Keratinocyte (primary cell): Measurements from ENCODE around the gene ZNF839. TPM values are rescaled to one million over a fixed set of nuclear protein-coding genes. Genes with fewer than 3 reads are reported as not detected.

Source experiments
- DNase-seq: peaks from one replicate; pipeline ENCODE4 v3.0.0-alpha.2; 2011; ENCODE audit warnings: low read depth, missing footprints, low spot score
- FAIRE-seq: peaks from 2 replicates; lab custom pipeline; 2011; peaks lifted over from hg19 to GRCh38; lab: Jason Lieb, UNC
- H2AFZ ChIP-seq: 2 replicates; pipeline ENCODE4 v1.6.0; 2012; ENCODE audit warnings: low read length, control low read depth, inconsistent platforms; ENCODE audit not compliant: control insufficient read depth
- H3K27ac ChIP-seq: 2 replicates; pipeline ENCODE4 v1.5.1; 2011; ENCODE audit warnings: low read length; ENCODE audit not compliant: control insufficient read depth, insufficient read depth
- H3K27me3 ChIP-seq: 3 replicates; pipeline ENCODE4 v1.6.0; 2011; ENCODE audit warnings: low read length; ENCODE audit not compliant: control insufficient read depth, insufficient read depth; ENCODE audit errors: extremely low read depth
- H3K36me3 ChIP-seq, 2 experiments: 2 replicates in 1 of 2; 3 replicates in 1 of 2; pipeline ENCODE4 v1.5.1; 2011; ENCODE audit warnings: low read length in 2 of 2, mild to moderate bottlenecking in 1 of 2; ENCODE audit not compliant: control insufficient read depth in 2 of 2, insufficient read depth in 2 of 2; ENCODE audit errors: extremely low read depth in 1 of 2
- H3K4me1 ChIP-seq: 3 replicates; pipeline ENCODE4 v1.5.1; 2011; ENCODE audit warnings: low read length; ENCODE audit not compliant: control insufficient read depth, insufficient read depth; ENCODE audit errors: extremely low read depth
- H3K4me2 ChIP-seq: 3 replicates; pipeline ENCODE4 v1.6.0; 2011; ENCODE audit warnings: low read depth, low read length; ENCODE audit not compliant: control insufficient read depth, insufficient read depth; ENCODE audit errors: extremely low read depth
- H3K4me3 ChIP-seq, 3 experiments: fragments of 200-600 bp in 1 of 3; sonication (generic) in 1 of 3; 2 replicates in 2 of 3; 3 replicates in 1 of 3; pipeline ENCODE4 v1.5.1; 2011 to 2016; ENCODE audit warnings: low read length in 3 of 3, mild to moderate bottlenecking in 3 of 3, control low read depth in 2 of 3, inconsistent platforms in 1 of 3, low read depth in 1 of 3, mixed read lengths in 1 of 3, mixed run types in 1 of 3, moderate library complexity in 1 of 3; ENCODE audit not compliant: control insufficient read depth in 2 of 3, insufficient read depth in 2 of 3; ENCODE audit errors: extremely low read depth in 1 of 3
- H3K79me2 ChIP-seq: 2 replicates; pipeline ENCODE4 v1.6.0; 2012; ENCODE audit warnings: low read length; ENCODE audit not compliant: control insufficient read depth, insufficient read depth
- H3K9ac ChIP-seq: 3 replicates; pipeline ENCODE4 v1.6.0; 2011; ENCODE audit warnings: low read length; ENCODE audit not compliant: control insufficient read depth, insufficient read depth; ENCODE audit errors: extremely low read depth
- H3K9me1 ChIP-seq: 3 replicates; pipeline ENCODE4 v1.6.0; 2011; ENCODE audit warnings: low read length; ENCODE audit not compliant: control insufficient read depth, insufficient read depth; ENCODE audit errors: extremely low read depth
- H3K9me3 ChIP-seq: 2 replicates; pipeline ENCODE4 v1.5.1; 2012; ENCODE audit warnings: low read depth, low read length; ENCODE audit not compliant: control insufficient read depth
- H4K20me1 ChIP-seq: 3 replicates; pipeline ENCODE4 v1.6.0; 2011; ENCODE audit warnings: low read length; ENCODE audit not compliant: control insufficient read depth, insufficient read depth; ENCODE audit errors: extremely low read depth
- EZH2 ChIP-seq: IDR thresholded peaks from one replicate; pipeline ENCODE4 v1.6.1; 2012; ENCODE audit warnings: inconsistent platforms, mild to moderate bottlenecking, low read length, moderate library complexity
- dilution Hi-C: fragments of 300-500 bp; cut with MboI; formaldehyde crosslinking; loops from one replicate; pipeline ENCODE4 v1.7.0; 2020; ENCODE audit warnings: low sequenced_read_pairs; ENCODE audit not compliant: extremely low pct_ligation_motif_present
- polyA plus RNA-seq, 5 experiments: library from polyadenylated mRNA; depleted of rRNA in 3 of 5; stranded (reverse) in 3 of 5; stranded (forward) in 1 of 5; unstranded in 1 of 5; fragments of >200 nt; gene quantifications; 1 replicate in 1 of 5; 2 replicates in 3 of 5; 3 replicates in 1 of 5; pipeline versions ENCODE4 v1.2.1 to v1.2.3, GENCODE V29; 2011 to 2012; ENCODE audit warnings: missing spikeins in 2 of 5, low read depth in 1 of 5, low replicate concordance in 1 of 5
- TF ChIP-seq, protein P1 (sequence below), 3 experiments: IDR thresholded peaks in 1 of 3; conservative IDR thresholded peaks in 1 of 3; optimal IDR thresholded peaks in 1 of 3; 2 replicates in 2 of 3; 3 replicates in 1 of 3; pipeline versions ENCODE3 to v1.5.1; 2011; ENCODE audit warnings: low read length in 3 of 3, mild to moderate bottlenecking in 3 of 3, moderate library complexity in 2 of 3, control low read depth in 1 of 3, inconsistent platforms in 1 of 3; ENCODE audit not compliant: insufficient read depth in 2 of 3; ENCODE audit errors: extremely low read depth in 1 of 3

ZNF839 gene
- polyA plus RNA-seq, 1 donor (not counting 4 experiments of a cell fraction or from before 2014, with no cell fraction given) = 11.0 TPM

- no peaks in the 10 kb centered on the region for H3K9me3 ChIP-seq
- H3K79me2 ChIP-seq = no peaks in the 10 kb centered on the region
- TF ChIP-seq, protein P1, sequence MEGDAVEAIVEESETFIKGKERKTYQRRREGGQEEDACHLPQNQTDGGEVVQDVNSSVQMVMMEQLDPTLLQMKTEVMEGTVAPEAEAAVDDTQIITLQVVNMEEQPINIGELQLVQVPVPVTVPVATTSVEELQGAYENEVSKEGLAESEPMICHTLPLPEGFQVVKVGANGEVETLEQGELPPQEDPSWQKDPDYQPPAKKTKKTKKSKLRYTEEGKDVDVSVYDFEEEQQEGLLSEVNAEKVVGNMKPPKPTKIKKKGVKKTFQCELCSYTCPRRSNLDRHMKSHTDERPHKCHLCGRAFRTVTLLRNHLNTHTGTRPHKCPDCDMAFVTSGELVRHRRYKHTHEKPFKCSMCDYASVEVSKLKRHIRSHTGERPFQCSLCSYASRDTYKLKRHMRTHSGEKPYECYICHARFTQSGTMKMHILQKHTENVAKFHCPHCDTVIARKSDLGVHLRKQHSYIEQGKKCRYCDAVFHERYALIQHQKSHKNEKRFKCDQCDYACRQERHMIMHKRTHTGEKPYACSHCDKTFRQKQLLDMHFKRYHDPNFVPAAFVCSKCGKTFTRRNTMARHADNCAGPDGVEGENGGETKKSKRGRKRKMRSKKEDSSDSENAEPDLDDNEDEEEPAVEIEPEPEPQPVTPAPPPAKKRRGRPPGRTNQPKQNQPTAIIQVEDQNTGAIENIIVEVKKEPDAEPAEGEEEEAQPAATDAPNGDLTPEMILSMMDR (optimal IDR thresholded peaks at IDR 0.05 in 1 of 3, IDR thresholded peaks at IDR 0.05 in 1 of 3, conservative IDR thresholded peaks at IDR 0.05 in 1 of 3; ENCODE audit: extremely low read depth in 1 of 3, insufficient read depth in 2 of 3, low read length in 3 of 3) = no peak
- no peak for TF ChIP-seq EZH2
- no peak overlapping the region for H3K4me2 ChIP-seq
- no peaks in the 10 kb centered on the region for H4K20me1 ChIP-seq
- DNase-seq (no peak), FAIRE-seq (no peak)
- no peak overlapping the region for H2AFZ ChIP-seq
- no peak overlapping the region for H3K27ac ChIP-seq
- no peaks in the 10 kb centered on the region for H3K27me3 ChIP-seq
- no peak overlapping the region for H3K4me3 ChIP-seq
- H3K4me1 ChIP-seq = no peaks in the 10 kb centered on the region
- dilution Hi-C loops = no loop called here
- no peaks in the 10 kb centered on the region for H3K9me1 ChIP-seq
- H3K36me3 ChIP-seq = peaks cover 7 to 11% of the 10 kb centered on the region in 2 experiments
- no peak overlapping the region for H3K9ac ChIP-seq
These were observed 11.3 kb downstream of the ZNF839 start for GRCh38 chr14:102330806-102331205.

- DNase-seq (no peak), FAIRE-seq (no peak)
- no peaks in the 10 kb centered on the region for H3K4me1 ChIP-seq
- no peaks in the 10 kb centered on the region for H3K9me1 ChIP-seq
- H3K79me2 ChIP-seq = no peaks in the 10 kb centered on the region
- H3K27me3 ChIP-seq = no peaks in the 10 kb centered on the region
- no peak overlapping the region for H3K27ac ChIP-seq
- TF ChIP-seq, protein P1 (optimal IDR thresholded peaks at IDR 0.05 in 1 of 3, IDR thresholded peaks at IDR 0.05 in 1 of 3, conservative IDR thresholded peaks at IDR 0.05 in 1 of 3; ENCODE audit: extremely low read depth in 1 of 3, insufficient read depth in 2 of 3, low read length in 3 of 3) = no peak
- TF ChIP-seq EZH2 = no peak
- dilution Hi-C loops = no loop called here
- no peaks in the 10 kb centered on the region for H3K9me3 ChIP-seq
- no peak overlapping the region for H3K4me2 ChIP-seq
- no peak overlapping the region for H3K4me3 ChIP-seq
- no peaks in the 10 kb centered on the region for H4K20me1 ChIP-seq
- peaks cover 9 to 10% of the 10 kb centered on the region in 2 experiments for H3K36me3 ChIP-seq
- H2AFZ ChIP-seq = no peak overlapping the region
- no peak overlapping the region for H3K9ac ChIP-seq
These were observed 13.8 kb downstream of the ZNF839 start for GRCh38 chr14:102333390-102333789.
